Activated CD8-positive, alpha-beta memory T cell treated with anti-CD3 and anti-CD28 coated beads, Interleukin-2, amount 50 U/mL, for 1 hour (primary cell): ENCODE data around the gene POP7.
"Not testable (repeated sequence)": the region's sequence is repeated elsewhere in the genome, so short reads cannot be mapped to it uniquely, and the experiment has no call there.

Source experiments
- DNase-seq: peaks from one replicate; pipeline ENCODE4 v3.0.0-alpha.2; 2020; ENCODE audit errors: extremely low read depth

Gene POP7

DNA sequence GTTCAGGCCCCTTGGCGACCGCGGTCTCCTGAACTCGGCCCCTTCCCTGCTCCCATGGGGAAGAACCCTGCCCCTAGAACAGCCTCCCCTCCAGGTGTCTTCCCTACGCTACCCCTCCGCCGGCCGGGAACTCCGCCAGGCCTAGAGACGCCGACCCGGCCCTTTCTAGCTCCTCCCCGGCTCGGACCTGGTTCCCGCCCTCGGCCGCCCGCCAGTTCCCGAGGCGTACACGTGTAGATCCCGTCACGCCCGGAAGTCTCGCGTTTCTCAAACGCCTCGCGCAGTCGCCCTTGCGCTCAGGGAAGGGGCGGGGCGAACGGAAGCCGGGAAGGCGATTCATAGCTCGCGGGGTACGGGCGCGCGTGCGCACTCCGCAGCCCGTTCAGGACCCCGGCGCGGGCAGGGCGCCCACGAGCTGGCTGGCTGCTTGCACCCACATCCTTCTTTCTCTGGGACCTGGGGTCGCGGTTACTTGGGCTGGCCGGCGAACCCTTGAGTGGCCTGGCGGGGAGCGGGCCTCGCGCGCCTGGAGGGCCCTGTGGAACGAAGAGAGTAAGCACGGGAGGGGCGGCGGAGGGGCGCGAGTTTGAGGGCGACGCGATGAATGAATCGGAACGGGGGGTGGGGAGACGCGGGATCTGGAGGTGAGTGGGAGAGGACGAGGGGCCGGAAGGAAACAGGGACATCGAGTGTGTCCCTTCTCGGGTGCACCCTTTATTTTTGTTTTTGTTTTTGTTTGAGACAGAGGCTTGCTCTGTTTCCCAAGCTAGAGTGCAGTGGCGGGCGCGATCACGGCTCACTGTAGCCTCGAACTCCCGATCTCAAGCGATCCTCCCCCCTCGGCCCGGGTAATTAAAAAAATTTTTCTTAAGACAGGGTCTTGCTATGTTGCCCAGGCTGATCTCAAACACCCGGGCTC is at the start of gene POP7:
Gene POP7, plus strand, starts transcription at position 369 of the 919 bp plus-strand sequence. CDS start 710 bp downstream, outside the sequence.
- DNase-seq, result peak; percentile 95

DNA sequence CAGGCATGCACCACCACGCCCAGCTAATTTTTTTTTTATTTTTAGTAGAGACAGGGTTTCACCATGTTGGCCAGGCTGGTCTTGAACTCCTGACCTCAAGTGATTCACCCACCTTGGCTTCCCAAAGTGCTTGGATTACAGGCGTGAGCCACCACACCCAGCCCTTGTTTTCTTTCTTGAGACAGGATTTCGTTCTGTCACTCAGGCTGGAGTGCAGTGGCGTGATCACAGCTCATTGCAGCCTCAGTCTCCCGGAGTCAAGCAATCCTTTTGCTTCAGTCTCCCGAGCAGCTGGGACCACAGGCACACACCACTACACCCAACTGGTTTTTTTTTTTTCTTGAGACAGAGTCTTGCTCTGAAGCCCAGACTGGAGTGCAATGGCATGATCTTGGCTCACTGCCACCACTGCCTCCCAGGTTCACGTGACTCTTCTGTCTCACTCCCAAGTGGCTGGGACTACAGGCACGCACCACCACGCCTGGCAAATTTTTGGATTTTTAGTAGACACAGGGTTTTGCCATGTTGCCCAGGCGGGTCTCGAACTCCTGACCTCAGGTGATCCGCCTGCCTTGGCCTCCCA is 43.6 kb upstream of the POP7 start:
- DNase-seq, result not testable (repeated sequence)

DNA sequence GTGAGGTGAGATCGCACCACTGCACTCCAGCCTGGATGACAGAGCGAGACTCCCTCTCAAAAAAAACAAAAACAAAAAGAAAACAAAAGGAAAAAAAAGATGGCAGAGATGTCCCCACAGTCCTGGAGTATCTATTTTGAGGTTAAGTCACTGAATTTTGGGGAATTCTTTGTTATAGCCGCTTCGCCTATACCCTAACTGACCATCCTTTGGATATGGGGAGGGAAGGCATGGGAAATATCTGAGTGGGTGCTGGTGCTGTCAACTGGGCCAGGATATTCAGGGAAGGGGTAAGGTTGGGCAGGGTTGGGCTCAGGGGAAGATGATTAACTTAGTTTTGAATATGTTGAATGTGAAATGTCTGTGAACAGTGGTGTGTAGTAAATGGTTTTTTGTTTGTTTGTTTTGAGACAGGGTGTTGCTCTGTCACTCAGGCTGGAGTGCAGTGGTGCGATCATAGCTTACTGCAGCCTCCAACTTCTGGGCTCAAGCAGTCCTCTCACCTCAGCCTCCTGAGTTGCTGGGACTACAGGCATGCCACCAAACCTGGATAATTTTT is 40.7 kb upstream of the POP7 start:
- no peak for DNase-seq

GRCh38 chr7:100667331-100668068 is 38.4 kb upstream of the POP7 start:
- DNase-seq, result no peak

DNA sequence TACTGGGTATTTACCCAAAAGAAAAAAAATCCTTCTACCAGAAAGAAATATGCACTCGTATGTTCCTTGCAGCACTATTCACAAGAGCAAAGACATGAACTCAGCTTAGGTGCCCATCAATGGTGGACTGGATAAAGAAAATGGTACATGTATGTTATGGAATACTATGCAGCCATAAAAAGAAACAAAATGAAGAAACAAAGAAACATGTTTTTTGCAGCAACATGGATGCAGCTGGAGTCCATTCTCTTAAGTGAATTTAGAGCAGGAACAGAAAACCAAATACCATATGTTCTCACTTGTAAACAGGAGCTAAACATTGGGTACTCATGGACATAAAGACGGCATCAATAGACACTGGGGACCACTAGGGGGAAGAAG is 37.9 kb upstream of the POP7 start:
- DNase-seq, result no peak

- DNase-seq, result not testable (repeated sequence)
Measured at GRCh38 chr7:100669106-100669505, 36.8 kb upstream of the POP7 start.

DNA sequence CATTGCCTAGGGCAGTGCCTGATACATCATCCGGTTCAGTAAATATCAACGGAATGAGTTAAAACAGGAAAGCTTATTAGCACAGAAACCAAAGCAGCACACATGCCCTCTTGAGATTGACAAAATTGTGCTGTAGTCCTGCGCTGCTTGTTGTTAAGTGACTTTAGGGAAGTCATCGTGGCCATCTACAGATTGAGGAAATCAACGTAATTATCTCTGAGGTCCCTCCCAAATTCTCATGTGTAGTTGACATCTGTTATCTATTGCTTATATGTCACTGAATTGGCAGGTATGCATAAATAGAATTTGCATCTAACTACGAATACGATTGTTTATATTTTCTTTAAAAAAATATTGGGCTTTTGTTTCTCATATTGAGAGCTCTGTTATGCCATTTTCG is 35.8 kb upstream of the POP7 start:
- DNase-seq, result no peak

DNA sequence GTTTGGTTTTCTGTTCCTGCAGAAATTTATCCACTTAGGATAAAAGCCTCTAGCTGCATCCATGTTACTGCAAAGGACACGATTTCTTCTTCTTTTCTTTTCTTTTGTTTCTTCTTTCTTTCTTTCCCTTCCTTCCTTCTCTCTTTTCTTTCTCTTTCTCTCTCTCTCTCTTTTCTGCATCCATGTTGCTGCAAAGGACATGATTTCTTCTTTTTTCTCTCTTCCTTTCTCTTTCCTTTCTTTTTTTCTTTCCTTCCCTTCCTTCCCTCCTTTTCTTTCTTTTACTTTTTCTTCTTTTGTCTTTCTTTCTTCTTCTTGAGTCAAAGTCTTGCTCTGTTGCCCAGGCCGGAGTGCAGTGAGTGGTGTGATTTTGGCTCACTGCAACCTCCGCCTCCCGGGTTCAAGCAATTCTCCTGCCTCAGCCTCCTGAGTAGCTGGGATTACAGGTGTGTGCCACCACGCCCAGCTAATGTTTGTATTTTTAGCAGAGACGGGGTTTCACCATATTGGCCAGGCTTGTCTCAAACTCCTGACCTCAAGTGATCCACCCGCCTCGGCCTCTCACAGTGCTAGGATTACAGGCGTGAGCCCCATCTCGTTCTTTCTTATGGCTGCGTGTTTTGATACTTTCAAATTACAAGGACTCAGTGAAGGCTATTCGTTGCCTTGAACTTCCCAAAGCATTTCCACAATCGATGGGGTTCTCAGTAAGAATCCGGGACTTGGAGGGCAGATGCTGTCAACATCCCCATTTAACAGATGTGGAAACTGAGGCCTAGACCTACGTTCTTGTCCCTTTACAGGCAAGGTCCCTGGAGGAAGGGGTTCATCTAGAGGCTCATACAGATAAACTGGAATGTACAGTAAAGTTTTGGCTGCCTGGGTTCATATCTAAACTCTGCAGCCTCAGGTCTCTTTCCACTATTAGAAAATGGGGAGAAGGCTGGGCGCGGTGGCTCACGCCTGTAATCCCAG is 34.3 kb upstream of the POP7 start:
- DNase-seq, result no peak

DNA sequence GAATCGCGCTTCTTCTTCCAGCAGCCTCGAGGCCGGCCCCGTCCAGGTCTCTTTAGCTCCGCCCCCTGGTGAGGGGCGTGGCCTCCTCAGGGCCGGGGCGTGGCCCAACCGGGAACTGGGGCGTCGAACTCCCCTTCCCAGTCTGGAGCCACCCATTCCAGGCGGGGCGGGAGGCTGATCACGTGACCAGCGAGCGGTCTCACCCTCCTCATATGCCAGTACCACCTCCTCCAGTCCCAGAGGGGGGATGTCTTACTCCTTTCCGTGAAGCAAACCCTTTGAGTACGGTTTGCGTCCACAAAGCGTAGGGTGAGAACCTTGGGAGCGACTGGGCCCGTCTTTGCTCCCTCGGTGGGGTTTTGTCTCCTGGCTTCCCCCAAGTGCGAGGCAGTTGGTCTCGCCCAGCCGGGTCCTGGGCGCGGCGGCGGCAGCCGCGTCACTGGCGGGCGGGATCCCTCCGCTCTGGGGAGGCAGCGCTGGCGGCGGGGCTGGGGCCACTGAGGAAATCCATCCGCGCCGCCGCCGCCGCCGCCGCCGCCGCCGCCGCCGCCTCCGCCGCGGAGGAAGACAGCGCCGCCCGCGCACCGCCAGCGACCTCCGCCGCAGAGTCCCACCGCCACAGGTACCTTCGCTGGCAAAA is 32.5 kb upstream of the POP7 start, which contains the start of gene GNB2:
Gene GNB2, plus strand, starts transcription at position 439 of the 640 bp plus-strand sequence. CDS start 2,526 bp downstream, outside the sequence.
- peak; percentile 89 for DNase-seq

- no peak for DNase-seq
Measured at GRCh38 chr7:100673942-100674410, 31.9 kb upstream of the POP7 start.

DNA sequence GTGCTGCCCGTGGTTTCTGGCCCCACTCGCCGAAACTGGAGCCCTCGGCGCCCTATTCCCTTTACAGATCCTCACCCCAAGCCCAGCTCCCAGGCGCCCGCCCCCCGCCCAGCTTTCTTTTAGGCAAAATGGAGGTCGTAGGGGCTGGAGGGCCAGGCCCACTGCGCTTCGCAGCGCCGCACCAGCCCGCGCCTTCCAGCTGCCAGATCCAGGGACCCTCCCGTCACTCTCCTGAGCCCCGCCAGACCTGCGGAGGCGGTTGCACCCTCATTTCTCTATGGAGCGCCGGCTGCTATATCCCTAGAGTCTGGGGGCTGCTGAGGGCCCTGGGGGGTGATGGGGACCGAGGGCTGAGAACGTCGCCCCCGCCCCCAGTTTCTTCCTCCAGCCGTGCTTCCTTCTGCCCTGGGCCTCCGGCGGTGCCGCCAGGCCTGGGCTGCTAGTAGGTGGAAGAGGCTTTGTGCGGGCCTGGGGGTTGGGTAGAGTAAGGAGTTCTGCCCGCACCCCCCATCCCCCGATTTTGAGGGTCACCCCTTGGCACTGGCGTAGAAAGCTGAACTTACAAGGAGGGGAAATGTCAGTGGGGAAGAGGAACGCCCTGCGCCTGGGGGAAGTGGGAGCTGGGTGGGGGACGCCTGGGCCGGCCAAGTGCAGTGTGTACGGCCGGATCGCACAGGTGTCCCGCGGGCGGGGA is 31.4 kb upstream of the POP7 start:
- DNase-seq, result no peak

DNA sequence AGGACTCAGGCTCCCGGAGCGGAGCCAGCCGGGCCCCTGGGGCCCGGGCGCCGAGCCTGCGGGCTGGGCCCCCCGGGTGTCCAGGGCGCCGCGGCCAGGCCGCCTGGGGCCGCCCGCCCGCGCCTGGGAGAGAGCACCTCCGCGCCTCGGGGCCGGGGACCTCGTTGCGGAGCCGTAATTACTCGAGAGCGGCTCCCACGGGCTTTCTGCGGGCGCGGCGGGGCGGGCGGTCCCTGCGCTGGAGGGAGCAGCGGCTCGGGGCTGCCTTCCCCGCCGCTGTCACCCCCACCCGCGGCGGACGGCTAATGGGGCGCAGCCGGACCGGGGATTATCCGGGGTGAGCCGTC is 30.8 kb upstream of the POP7 start:
- no peak for DNase-seq

- peak; percentile 92 for DNase-seq
Measured at GRCh38 chr7:100675581-100676350, 30.2 kb upstream of the POP7 start.

- DNase-seq, result no peak
Measured at GRCh38 chr7:100676501-100677306, 29.2 kb upstream of the POP7 start.

- DNase-seq, result no peak
Measured at GRCh38 chr7:100677308-100678267, 28.3 kb upstream of the POP7 start.

- no peak for DNase-seq
Measured at GRCh38 chr7:100678291-100678984, 27.5 kb upstream of the POP7 start.
